Fibroblast of lung (primary cell): Measurements from ENCODE around the gene MICU1.

ENCODE experiments used
- EZH2 ChIP-seq: IDR thresholded peaks from 2 replicates; pipeline ENCODE4 v1.5.1; 2012; ENCODE audit warnings: low read length, control low read depth, mild to moderate bottlenecking; ENCODE audit errors: missing control alignments
- TF ChIP-seq, protein P1 (sequence below), 2 donors: IDR thresholded peaks in 1 of 2; conservative IDR thresholded peaks in 1 of 2; 1 replicate in 1 of 2; 2 replicates in 1 of 2; pipeline ENCODE4 v1.5.1; 2011 to 2012; ENCODE audit warnings: low read length in 2 of 2, control low read depth in 1 of 2, inconsistent platforms in 1 of 2, low read depth in 1 of 2, mild to moderate bottlenecking in 1 of 2

DNA sequence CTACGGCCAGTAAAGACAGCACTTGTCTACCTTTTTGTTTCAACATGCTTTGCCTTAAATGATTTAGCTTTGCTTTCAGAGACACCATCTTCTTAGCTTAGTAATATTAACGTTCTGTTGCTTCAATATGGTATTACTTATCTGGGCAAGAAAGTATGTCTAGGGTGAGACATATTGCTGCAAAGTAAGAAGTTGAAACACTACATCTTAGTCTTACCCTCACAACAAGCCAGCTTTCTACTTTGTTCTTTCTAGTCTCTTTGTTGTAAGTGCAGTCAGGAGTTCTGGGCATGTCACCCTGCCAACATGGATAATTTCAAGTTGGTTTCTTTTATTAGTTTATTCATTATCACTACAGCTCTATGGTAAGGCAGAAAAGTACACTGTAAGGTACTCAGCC lies 148.4 kb downstream of the MICU1 start:
- TF ChIP-seq, protein P1, sequence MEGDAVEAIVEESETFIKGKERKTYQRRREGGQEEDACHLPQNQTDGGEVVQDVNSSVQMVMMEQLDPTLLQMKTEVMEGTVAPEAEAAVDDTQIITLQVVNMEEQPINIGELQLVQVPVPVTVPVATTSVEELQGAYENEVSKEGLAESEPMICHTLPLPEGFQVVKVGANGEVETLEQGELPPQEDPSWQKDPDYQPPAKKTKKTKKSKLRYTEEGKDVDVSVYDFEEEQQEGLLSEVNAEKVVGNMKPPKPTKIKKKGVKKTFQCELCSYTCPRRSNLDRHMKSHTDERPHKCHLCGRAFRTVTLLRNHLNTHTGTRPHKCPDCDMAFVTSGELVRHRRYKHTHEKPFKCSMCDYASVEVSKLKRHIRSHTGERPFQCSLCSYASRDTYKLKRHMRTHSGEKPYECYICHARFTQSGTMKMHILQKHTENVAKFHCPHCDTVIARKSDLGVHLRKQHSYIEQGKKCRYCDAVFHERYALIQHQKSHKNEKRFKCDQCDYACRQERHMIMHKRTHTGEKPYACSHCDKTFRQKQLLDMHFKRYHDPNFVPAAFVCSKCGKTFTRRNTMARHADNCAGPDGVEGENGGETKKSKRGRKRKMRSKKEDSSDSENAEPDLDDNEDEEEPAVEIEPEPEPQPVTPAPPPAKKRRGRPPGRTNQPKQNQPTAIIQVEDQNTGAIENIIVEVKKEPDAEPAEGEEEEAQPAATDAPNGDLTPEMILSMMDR (conservative IDR thresholded peaks at IDR 0.05 in 1 of 2, IDR thresholded peaks at IDR 0.05 in 1 of 2; ENCODE audit: low read depth in 1 of 2, low read length in 2 of 2), result no peak
- TF ChIP-seq EZH2, result no peak
